Measurements from ENCODE around the gene XYLT1. TPM values are rescaled to one million over a fixed set of nuclear protein-coding genes. Genes with fewer than 3 reads are reported as not detected.
A peak's percentile ranks its signal among the peaks of the same experiment; 100 is the strongest.

XYLT1 gene
- total and polyA plus RNA-seq, 2 of the 8 experiments (the other 6 are each of a cell fraction or from before 2014, with no cell fraction given), result 6.6 to 25.4 TPM

GRCh38 chr16:17391715-17392114, 79.0 kb downstream of the XYLT1 start:
- Histone ChIP-seq H3K14ac (ENCODE audit: insufficient read length) (no peak overlapping the region), H4K8ac (ENCODE audit: extremely low read depth, insufficient read depth, low read length) (no peak overlapping the region), H2BK12ac (ENCODE audit: low read depth, low read length) (peak overlapping the region; percentile 62), H3K27me3 (replicated peaks in 1 of 4; ENCODE audit: control insufficient read depth in 3 of 4, extremely low read depth in 1 of 4, insufficient read depth in 3 of 4, low read length in 3 of 4) (no peaks in the 10 kb centered on the region; a peak in 1 of 7 replicates), H3K4me1 (replicated peaks in 1 of 4; ENCODE audit: control insufficient read depth in 3 of 4, insufficient read depth in 4 of 4, low read length in 3 of 4) (peaks cover 3 to 37% (median 24%) of the 10 kb centered on the region in 4 experiments), H3K79me1 (ENCODE audit: low read depth, low read length) (peaks cover 4% of the 10 kb centered on the region; the same call in 1 of the 2 replicates), H4K5ac (ENCODE audit: insufficient read length, low read depth, low read length) (no peak overlapping the region), H2AFZ (ENCODE audit: low read length) (no peak overlapping the region), H2BK15ac (ENCODE audit: low read length) (no peak overlapping the region), H3K18ac (ENCODE audit: extremely low read depth, low read length) (no peak overlapping the region; the same call in 1 of the 2 replicates), H3K4me3 (ENCODE audit: extremely low read depth in 1 of 4, insufficient read depth in 2 of 4, low read depth in 3 of 4, low read length in 4 of 4) (no peak overlapping the region), H3K23ac (ENCODE audit: insufficient read length) (no peak overlapping the region), H3K27ac (ENCODE audit: low read depth, low read length) (no peak overlapping the region), H3K9ac (replicated peaks in 1 of 4; ENCODE audit: extremely low read depth in 1 of 4, low read depth in 3 of 4, low read length in 3 of 4) (no peak overlapping the region), H3K4ac (replicated peaks; ENCODE audit: insufficient read length, low read depth, low read length) (no peak overlapping the region), H4K20me1 (replicated peaks in 1 of 2; ENCODE audit: control insufficient read depth in 1 of 2, insufficient read depth in 2 of 2, low read length in 2 of 2) (no peaks in the 10 kb centered on the region), H3K4me2 (ENCODE audit: insufficient read depth in 1 of 2, low read depth in 2 of 2, low read length in 2 of 2) (no peak overlapping the region; a peak in 1 of 4 replicates), H2BK5ac (ENCODE audit: low read depth, low read length) (peak overlapping the region; percentile 48; the same call in 1 of the 2 replicates), H3K23me2 (ENCODE audit: low read depth, low read length) (no peaks in the 10 kb centered on the region), H3K36me3 (ENCODE audit: control insufficient read depth in 2 of 4, insufficient read depth in 4 of 4, low read length in 3 of 4) (no peaks in the 10 kb centered on the region), H3K79me2 (ENCODE audit: control insufficient read depth in 1 of 2, insufficient read depth in 2 of 2, low read length in 2 of 2) (peaks cover 0 to 17% of the 10 kb centered on the region in 2 experiments; a peak in 2 of 4 replicates), H3K56ac (replicated peaks; ENCODE audit: insufficient read length, low read depth, low read length) (no peak overlapping the region), H2BK120ac (replicated peaks; ENCODE audit: low read depth, low read length) (peak overlapping the region; percentile 19), H4K91ac (replicated peaks; ENCODE audit: insufficient read length, low read length) (no peak overlapping the region), H2AK5ac (ENCODE audit: low read depth, low read length) (peak overlapping the region; percentile 82), H3K9me3 (ENCODE audit: insufficient read depth in 2 of 2, low read depth in 1 of 2, low read length in 1 of 2) (no peaks in the 10 kb centered on the region), H2BK20ac (ENCODE audit: low read length) (peak overlapping the region; percentile 91; the same call in 1 of the 2 replicates)
- ChIA-PET CTCF (ENCODE audit: partially characterized antibody) (interaction anchor here (1.0 kb wide), 1 partner anchor 113 kb away, joined by 3 read pairs; no protein-coding TSS in a partner anchor), POLR2A (ENCODE audit: partially characterized antibody) (interaction anchor here (1.1 to 1.3 kb wide), 3 partner anchors 9 to 24 kb away, joined by 3 to 5 read pairs (median 3); no protein-coding TSS in a partner anchor)
- DNase-seq (ENCODE audit: low read depth in 1 of 2, low spot score in 2 of 2) (no peak), FAIRE-seq (no peak)
- WGBS, 2 experiments (ENCODE audit: extremely low coverage in 1 of 2, insufficient coverage in 1 of 2, insufficient read length in 1 of 2, insufficient replicate concordance in 2 of 2, low coverage in 1 of 2, low lambda C conversion rate in 2 of 2, missing lambda C conversion rate in 1 of 2), result 93% methylated on average over 5 of the region's 5 CpGs; no CpG with 5 or more reads in 1 of the 2 experiments
- TF ChIP-seq EGR1 (IDR thresholded peaks at IDR 0.05; ENCODE audit: borderline replicate concordance, low read depth, low read length), result no peak

All from H1 (cell line).